D721Med (cell line): Measurements from ENCODE around the gene SMC1B.
"Not testable (repeated sequence)": the region's sequence is repeated elsewhere in the genome, so short reads cannot be mapped to it uniquely, and the experiment has no call there.

Experiments used
- DNase-seq: peaks from one replicate; pipeline ENCODE4 v3.0.0; 2011; ENCODE audit warnings: low spot score; ENCODE audit not compliant: insufficient read length
- FAIRE-seq: peaks from 2 replicates; lab custom pipeline; 2011; peaks lifted over from hg19 to GRCh38; lab: Jason Lieb, UNC
- TF ChIP-seq, protein P1 (sequence below): IDR thresholded peaks from 2 replicates; pipeline ENCODE4 v1.5.1; 2012; ENCODE audit warnings: mild to moderate bottlenecking, control low read depth; ENCODE audit not compliant: insufficient read depth; ENCODE audit errors: missing control alignments

SMC1B gene

DNA sequence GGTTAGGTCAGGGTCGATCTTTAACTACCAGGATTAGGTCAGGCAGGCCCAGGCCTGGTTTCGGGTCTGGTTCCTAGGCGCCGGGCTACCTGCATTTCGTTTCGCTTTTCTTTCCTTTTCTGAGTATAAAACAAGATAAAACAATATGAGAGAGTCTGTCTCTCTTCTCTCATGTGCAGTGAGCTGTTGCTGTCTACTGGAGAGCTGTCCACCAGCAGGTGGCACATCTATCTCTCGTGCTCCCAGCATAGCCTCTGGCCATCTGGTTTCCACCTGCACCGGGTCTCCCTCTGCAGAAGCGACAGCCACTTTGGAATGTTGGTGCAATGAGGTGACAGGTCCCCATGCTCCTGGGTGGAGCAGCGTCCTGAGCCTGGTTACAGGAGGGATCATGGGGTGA is 27.7 kb upstream of the SMC1B start:
- DNase-seq (peak; percentile 25), FAIRE-seq (no peak)
- TF ChIP-seq, protein P1, sequence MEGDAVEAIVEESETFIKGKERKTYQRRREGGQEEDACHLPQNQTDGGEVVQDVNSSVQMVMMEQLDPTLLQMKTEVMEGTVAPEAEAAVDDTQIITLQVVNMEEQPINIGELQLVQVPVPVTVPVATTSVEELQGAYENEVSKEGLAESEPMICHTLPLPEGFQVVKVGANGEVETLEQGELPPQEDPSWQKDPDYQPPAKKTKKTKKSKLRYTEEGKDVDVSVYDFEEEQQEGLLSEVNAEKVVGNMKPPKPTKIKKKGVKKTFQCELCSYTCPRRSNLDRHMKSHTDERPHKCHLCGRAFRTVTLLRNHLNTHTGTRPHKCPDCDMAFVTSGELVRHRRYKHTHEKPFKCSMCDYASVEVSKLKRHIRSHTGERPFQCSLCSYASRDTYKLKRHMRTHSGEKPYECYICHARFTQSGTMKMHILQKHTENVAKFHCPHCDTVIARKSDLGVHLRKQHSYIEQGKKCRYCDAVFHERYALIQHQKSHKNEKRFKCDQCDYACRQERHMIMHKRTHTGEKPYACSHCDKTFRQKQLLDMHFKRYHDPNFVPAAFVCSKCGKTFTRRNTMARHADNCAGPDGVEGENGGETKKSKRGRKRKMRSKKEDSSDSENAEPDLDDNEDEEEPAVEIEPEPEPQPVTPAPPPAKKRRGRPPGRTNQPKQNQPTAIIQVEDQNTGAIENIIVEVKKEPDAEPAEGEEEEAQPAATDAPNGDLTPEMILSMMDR, result peak; percentile 81

DNA sequence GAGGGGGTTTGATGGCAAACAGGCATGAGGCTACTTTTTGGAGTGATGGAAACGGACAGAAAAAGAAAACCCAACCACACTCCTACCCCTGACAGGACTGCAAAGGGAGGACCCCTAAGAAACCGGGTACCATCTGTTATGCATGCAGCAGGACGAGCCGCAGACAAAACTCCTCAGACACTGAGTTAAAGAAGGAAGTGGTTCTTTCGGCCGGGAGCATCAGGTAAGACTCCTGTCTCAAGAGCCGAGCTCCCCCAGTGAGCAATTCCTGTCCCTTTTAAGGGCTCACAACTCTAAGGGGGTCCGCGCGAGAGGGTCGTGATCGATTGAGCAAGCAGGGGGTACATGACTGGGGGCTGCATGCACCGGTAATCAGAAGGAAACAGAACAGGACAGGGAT is 27.3 kb upstream of the SMC1B start:
- DNase-seq, FAIRE-seq: not testable (repeated sequence)

DNA sequence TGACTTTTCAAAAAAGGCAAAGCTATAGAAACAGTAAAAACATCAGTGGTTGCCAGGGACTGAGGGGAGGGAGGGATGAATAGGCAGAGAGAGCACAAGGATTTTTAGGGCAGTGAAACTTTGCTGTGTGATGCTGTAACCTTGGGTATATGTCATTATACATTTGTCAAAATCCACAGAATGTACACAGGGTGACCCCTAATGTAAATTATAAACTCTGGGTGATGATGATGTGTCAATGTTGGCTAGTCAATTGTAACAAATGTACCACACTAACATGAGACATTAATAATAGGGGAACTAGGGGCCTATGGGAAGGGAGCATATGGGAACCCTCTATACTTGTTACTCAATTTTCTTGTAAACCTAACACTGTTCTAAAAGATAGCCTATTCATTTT is 24.9 kb upstream of the SMC1B start:
- DNase-seq (no peak), FAIRE-seq (no peak)
- TF ChIP-seq, protein P1, result no peak

DNA sequence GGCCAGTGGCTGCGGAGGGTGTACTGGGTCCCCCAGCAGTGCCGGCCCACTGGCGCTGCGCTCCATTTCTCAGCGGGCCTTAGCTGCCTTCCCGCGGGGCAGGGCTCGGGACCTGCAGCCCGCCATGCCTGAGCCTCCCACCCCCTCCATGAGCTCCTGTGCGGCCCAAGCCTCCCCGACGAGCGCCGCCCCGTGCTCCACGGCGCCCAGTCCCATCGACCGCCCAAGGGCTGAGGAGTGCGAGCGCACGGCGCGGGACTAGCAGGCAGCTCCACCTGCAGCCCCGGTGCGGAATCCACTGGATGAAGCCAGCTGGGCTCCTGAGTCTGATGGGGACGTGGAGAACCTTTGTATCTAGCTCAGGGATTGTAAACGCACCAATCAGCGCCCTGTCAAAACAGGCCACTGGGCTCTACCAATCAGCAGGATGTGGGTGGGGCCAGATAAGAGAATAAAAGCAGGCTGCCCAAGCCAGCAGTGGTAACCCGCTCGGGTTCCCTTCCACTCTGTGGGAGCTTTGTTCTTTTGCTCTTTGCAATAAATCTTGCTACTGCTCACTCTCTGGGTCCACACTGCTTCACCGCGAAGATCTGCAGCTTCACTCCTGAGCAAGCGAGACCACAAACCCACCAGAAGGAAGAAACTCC is 23.6 kb upstream of the SMC1B start:
- not testable (repeated sequence) for DNase-seq, FAIRE-seq

DNA sequence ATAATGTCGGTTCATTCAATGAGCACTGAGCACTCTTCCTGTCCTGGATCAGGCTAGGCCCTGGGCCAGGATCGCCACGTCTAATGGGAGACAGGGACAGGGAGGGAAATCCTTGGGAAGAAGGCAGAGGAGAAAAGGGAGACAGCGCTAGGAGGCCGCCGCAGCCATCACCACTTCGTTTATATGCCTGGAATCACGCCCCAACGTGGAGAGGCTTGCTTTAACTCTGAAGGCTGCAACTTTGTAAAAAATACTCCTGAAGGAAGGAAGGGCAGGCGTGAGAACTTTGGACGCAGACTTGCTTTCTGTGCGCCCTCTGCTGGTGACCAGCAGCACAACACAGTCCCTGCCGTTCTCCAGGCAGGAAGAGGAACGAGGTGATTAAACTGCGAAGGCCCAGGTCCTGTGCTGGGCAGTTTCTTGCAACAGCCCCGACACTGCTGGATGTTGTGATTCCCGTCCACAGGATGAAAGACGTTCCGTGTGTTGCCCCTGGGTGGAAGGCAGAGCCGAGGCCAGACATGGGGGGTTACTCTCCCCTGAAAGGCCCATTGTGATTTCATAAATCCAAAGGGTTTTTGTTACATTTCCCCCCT is 22.2 kb upstream of the SMC1B start:
- FAIRE-seq (no peak), DNase-seq (no peak)
- TF ChIP-seq, protein P1, result peak; percentile 98

DNA sequence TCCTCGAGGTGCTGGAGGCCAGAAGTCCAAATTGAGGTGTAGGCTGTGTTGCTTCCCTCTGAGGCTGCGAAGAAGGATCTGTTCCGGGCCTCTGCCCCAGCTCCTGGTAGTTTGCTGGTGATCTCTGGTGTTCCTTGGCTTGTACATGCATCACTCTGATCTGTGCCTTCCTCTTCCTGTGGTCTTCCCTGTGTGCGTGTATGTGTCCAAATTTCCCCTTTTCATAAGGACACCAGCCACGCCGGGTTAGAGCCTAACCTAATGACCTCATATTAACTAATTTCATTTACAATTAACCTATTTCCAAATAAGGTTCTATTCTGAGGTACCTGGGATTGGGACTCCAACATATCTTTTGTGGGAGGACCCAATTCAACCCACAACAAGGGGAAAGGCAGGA is 21.6 kb upstream of the SMC1B start:
- TF ChIP-seq, protein P1, result no peak
- DNase-seq, result no peak

DNA sequence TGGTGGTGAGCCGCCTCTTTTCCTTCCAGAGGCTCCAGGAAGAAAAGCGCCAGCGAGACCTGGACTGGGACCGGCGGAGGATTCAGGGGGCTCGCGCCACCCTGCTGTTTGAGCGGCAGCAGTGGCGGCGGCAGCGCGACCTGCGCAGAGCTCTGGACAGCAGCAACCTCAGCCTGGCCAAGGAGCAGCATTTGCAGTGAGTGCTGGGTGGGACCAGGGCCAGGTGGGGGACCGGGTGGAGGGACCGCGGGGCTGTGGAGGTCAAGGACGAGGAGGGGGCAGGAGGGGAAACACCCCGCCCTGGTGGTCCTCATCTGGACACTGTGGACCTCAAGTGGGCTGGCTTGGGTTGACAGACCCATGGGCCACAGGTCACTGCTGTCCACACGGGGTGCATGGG is 17.5 kb upstream of the SMC1B start:
- DNase-seq, result no peak
- FAIRE-seq, result no peak
- TF ChIP-seq, protein P1, result no peak

More for the DNA sequence above, 21.6 kb upstream of the SMC1B start:
- no peak for FAIRE-seq

DNA sequence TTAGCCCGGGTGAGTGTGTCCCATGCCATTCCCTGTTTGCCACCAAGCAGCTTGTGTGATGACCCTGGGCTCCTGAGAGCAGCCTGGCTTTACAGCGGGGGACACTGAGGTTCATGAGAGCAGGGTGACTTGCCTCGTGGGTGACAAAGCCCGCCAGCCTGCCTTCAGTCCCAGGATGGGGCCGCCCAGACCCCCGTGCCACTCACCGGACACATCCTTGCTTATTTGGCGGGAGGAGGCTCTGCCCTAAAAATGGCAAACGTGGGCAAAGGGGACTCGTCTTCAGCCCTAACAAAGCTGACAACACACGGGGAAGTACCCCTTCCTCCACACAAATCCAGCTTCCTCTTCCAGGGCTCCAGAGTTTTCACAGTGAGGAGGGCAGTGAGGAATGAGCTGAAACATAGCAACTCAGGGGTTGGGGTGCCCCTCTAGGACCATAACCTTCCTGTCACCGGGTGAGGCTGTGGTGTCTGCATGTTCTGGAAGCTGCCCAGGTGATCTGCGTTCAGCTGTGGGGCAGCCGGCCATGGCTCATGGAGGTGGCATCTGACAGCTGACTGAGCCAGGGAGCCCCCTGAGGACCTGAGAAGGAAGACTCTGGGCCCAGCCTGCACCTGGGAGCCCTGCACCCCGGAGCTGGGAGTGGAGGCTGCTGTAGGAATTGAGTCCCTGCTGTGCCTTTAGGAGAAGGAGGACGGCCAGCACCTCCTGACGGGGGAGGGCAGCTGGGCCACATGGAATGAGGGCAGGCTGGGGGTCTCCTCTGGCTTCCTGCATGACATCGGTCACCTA is 16.8 kb upstream of the SMC1B start:
- TF ChIP-seq, protein P1, result no peak
- FAIRE-seq (no peak), DNase-seq (no peak)
